Activated CD4-positive, alpha-beta T cell treated with anti-CD3 and anti-CD28 coated beads for 1 hour (primary cell): Measurements from ENCODE around the gene CXCR5.

Experiments
- DNase-seq: peaks from one replicate; pipeline ENCODE4 v3.0.0-alpha.2; 2020

Gene CXCR5

DNA sequence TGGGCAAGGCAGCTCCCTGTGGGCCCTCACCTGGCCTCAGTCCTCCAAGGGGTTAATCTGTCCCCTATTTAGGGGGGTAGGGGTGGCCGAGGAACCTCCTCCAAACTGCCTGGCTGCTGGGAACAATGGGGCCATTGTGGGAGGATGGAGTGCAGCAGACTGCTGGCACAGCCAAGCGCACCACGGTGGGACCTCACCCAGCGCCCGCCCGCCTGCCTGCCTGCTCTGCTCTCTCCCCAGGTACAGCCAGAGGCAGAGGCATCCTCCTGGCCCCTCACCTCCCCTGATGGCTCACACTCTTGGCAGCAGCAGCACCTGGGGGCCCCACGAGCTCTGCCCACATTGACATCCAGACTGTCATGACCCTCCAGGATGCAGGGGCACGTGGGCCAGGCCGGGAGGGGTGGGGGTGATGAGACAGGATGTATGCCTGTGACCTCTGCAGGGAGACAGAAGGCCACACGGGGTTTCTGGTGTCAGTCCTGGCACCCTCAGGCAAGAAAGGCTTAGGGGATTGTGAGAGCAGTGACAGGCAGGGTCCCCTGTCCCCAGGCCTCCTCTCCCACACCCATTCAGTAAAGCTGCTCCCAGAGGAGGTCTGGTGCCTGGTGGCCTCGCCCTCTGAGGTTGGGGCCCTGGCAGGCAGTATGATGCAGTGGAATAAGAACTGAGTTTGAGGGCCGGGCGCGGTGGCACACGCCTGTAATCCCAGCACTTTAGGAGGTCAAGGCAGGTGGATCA is 30.7 kb downstream of the CXCR5 start:
- DNase-seq: no peak

DNA sequence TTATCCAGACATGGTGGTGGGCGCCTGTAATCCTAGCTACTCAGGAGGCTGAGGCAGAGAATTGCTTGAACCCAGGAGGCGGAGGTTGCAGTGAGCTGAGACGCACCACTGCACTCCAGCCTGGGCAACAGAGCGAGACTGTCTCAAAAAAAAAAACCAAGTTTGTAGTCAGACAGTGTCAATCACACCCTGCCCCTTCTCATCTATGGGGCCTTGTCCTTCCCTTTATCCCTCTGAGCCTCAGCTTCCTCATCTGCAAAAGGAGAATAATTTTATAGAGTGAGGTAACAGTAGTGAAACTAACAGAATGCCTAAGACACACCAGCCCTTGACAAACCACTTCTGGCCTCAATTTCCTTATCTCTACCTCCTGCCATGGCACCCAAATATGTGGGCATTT is 31.3 kb downstream of the CXCR5 start:
- no peak for DNase-seq

DNA sequence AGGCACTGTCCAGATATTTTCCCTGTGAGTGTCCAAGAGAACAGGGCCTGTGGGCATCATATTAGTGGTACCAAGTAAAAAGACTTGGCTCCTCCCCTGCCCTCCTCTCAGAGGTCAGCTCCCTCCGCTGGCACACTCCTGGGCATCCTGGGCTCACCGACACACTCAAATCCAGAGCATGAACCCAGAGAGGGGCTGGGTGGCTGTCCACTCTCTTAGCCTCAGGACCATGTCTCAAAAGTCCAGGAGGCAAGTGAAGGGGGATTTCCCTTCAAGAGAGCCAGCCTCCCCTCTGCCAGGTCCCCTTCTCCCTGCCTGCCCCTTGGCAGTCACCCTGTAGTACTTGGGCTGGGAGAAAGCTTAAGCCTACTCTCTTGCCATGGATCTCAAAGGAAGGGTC is 31.7 kb downstream of the CXCR5 start:
- no peak for DNase-seq

DNA sequence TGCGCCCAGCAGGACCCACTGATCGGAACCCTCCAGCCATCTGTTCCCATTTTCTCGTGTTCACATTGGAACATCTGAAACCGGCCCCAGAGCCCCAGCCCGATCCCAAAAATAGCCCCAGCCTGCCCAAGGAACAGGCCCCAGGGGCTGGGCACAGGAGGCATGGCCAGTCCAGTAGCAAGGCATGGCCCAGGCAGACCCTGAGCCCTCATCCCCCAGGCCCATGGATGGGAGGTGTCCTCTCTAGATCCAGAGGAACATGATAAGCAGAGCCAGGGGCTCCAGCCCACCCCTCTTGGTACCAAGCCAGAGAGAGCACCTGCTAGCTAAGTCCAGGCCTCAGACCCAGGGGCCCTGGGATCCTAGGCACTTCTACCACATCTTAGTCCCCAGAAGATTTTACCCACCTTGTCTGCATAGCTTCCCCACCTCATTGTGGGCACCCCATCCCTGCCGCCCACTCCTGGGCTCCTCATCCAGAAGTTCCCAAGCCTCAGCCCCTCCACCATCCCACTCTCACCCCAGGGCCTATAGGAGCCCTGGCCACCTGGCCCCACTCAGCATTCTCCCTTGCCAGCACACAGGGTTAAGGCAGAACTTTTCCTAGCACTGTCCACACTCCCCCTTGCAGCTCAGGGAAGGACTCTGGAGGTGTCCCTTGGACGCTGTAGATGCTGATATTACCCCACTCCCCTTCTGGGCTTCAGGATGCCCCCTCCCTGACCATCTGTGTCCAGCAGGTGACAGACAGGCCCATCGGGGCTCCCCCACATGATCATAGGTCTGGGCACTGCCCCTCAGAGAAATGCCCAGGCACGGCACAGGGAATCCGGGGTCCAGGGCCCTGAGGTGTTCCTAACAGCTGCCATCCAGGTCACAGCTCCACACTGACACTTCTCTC is 32.5 kb downstream of the CXCR5 start:
- no peak for DNase-seq

DNA sequence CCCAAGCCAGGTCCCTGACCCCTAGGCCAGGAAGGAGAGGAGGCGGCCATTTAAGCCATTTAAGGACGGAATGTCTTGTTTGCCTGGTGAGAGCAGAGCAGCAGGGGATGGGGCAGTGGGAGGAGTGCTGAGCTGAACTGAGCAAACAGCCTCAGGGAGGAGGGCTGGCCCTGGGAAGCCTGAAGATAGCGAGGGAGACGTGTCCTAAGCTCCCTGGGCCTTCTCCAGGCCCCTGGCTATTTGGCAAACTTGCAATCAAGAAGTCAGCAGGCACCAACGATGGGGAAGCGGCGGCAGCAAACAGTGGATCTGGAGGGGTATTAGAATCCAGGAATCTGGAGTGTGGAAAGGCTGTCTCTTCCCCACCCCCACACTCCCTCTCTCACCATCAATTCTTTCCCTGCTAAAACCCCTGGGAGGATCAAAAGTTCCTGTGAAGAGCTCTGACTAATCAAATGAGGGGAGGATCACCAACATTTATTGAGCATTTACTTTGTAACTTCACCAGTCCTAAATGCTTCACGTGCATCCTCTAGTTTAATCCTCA is 33.2 kb downstream of the CXCR5 start:
- no peak for DNase-seq

DNA sequence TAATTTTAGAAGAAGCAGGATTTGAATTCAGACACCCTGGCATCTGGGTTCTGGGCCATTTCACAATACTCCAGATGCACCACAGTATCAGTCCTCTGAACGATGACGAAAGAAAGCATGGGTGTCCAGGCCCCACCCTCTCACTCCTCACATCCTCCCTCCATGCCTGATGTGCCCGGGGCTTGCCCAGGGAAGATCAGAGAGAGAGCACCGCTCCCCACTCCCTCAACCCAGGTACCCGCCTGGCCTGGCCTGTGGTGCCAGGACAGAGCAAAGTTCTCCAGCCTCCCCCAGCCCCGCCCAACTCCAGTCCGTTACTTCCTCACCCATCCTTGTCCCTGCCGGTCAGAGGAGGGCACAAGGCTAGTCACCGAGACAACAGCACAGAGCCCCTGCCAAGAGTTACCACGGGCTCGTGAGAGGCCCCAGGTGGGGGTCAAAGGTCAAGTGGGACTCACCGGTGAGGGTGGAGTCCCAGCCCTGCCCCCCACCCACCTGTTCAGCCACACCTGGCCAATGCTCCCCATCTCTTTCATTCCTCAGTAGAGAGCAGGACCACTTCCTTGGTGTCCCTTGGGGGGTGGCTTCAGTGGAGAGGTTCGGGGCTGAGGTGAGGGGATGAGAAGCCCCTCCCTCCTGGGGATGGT is 33.9 kb downstream of the CXCR5 start:
- no peak for DNase-seq

DNA sequence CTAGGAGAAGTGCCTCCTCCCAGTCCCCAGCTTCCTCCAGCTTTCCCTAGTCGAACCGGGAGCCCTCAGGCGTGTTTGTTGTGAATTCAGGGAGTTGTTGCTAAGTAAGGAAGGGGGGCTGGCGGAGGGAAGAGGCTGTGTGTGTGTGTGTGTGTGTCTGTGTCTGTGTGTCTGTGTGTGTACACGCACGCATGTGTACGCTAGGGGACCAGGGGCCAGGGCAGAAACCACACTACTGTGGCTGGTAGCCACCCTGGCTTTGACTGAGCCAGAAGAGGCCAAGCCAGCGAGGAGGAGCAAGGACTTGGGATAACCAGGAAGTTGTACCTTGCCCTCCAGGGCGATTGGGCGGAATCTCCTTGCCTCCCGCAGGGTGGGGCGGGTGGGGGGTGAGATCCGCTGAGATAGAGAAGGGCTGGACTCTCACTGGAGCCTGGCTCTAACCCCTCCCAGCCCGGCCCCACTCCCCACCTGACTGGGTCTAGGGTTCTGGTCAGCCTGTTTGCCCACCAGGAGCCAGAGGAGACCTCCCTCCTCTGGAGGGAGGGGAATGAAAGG is 34.5 kb downstream of the CXCR5 start:
- no peak for DNase-seq

DNA sequence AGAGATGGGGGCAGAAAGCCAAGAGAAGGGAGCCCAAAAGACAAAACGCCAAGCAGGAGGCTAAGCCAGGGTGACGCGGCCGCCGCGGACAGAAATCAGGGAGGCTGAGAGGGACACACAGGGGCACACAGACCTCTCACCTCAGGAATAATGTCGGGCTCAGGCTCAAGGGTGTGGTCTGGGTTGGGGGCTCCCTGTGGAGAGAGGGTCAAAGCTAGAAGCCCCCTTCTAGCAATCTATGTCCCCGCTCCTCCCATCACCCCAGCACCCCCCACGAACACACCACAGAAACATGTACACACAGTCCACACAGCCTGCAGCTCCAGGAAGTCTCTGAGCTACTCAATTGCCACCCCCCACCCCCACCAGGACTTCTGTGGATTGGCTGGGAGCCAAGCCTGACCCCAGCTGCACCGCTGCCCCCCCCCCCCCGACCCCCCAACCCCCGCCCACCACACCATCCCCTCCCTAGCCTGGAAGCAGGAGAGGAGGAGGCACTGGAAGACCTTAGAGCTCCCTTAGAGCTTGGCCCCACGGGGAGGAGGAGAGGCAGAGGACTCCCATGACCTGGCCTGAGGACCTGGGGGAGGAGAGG is 35.1 kb downstream of the CXCR5 start:
- DNase-seq: no peak

DNA sequence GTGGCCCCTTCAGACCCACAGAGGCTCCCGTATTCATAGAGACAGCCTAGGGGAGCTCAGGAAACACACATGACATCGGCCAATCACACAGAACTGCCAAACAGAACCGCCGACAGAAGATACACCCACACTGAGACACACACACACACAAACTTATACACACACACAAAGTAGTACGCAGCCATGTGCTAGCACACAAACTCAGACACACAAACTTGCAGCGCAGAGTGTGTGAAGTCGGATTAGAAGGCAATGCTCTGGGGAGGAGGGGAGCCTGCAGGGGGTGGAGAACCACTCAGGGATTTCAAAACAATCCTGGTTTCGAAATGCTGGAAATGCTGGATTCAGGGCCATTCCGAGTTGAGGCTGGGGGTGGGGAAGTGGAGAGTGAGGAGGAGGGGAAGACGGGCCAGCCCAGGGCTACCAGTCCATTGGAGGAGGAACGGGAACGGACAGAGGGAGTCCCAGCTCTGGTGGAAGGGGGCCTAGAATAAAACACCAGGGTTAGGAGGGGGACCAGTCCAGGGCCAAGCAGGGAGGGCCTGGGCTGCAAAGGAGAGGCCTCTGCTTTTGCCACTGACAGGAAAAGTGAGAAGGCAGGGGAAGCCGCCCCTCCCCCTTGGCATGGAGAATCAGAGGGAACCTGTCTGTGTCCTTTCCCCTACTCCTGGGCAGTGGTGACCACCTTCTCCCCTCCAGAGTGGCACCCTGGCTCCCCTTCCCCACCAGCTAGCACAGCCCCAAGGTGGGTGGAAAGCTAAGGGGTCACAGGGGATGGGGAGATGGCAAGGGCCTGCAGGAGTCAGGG is 37.6 kb downstream of the CXCR5 start:
- no peak for DNase-seq

DNA sequence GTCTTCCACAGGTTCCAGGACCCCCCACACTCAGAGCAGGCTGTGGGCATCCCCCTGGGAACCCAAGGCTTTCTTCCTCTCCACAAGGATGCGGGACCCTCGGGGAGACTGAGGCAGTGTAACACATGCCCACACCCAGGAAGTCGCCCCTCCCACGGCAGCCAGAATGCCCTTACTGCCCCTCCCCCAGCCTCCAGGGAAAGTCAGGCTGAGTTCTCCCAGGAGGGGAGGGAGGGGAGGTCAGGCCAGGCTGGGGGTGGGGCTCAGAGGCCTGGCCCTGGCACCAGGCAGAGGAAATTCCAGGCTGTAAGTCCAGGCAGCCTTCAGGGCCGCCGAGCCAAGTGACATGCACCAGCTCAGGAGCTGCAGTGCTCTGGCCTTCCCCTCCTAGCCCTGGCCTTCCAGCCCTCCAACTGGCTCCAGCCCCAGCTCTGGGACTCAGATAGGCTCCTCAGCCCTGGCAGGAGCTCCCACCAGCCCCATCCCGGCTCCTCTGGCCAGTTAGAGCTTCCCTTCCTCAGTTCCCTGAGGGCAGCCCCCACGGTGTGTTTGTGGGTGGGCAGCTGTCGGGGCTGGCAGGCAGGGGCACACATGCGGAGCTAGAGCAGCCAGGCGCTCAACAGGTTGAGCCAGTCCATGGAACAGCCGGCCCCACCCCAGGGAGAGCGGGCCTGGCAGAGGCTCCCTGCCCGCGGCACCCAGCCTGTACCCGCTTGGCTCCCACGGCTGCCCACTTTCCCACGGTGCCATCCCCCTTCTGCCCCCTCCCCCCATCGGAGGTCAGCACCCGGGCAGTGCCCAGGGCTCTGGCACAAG is 38.4 kb downstream of the CXCR5 start:
- no peak for DNase-seq

DNA sequence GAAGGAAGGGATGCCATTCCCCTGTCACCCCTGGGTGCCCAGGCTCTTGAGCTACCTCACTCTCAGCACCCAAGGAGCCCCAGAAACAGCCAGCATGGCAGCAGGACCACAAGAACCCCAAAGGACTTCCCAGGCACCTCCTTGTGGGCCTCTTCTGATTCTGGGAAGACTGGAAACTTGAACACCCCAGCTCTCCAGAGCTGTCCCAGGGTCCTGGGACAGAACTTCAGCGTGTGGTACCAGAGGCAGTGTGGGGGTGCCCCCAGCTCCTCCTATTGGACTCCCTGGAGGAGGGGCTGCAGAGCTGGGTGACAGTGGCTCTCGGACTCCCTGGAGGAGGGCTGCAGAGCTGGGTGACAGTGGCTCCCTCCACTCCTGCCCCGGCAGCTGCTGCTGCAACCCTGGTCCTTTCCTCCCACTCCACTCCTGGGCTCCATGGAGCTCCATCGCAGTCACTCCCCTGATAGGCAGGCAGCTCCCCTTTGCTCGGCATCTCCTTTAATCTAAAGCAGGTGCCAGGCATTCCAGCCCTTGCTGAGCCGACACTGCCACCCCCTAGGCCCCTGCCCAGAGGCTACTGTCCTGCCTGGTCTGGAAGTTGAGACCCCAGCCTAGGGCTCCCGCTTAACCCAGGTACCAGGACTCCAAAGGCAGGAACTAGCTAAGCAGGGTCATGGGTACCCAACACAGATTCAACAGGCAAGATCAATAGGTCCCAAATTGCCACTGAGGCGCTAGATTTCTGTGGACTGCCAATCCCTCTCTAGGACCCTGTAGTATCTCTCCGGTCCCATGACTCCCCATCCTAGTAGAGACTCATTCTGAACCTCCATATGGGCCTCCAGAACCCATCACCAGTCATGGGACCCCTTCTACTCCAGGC is 39.3 kb downstream of the CXCR5 start:
- DNase-seq: no peak

DNA sequence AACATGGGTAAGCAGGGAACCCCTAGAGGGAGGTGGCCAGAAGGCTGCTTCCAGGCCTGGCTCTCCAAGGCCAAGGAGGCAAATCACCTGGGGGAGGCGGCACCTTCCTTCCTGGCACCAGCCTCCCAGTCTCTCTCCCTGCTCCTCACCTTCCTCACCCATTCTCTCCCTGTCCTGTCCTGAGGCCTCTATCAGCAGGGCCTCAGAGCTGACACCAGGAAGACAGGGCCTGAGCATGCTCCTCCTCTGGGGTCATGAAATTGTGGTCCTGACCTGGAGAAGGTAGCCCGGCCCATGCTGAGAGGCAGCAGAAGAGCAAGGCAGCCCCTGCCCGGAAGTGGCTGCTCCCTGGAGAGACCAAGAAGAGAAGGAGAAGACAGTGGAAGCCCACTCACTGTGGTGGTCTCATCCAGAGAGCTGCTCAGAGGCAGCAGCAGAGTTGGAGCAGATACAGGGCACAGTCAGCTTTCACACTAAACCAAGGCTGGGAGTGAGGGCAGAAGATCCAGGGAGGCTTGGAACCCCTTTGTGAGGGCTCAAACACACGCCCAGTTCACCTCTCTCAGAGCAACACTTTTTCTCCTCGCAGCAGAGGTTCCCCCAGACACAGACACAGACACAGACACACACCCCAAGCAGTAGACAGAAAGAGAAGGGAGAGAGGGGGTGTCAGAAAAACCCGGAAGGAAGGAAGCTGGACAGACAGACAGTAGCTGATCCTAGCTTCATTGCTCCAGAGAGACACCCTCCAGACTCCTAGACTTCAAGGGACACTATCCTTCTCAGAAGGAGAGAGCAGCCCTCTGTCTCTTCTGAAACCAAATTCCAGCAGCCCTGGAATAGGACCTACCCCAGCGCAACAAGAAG is 40.3 kb downstream of the CXCR5 start:
- DNase-seq: no peak

DNA sequence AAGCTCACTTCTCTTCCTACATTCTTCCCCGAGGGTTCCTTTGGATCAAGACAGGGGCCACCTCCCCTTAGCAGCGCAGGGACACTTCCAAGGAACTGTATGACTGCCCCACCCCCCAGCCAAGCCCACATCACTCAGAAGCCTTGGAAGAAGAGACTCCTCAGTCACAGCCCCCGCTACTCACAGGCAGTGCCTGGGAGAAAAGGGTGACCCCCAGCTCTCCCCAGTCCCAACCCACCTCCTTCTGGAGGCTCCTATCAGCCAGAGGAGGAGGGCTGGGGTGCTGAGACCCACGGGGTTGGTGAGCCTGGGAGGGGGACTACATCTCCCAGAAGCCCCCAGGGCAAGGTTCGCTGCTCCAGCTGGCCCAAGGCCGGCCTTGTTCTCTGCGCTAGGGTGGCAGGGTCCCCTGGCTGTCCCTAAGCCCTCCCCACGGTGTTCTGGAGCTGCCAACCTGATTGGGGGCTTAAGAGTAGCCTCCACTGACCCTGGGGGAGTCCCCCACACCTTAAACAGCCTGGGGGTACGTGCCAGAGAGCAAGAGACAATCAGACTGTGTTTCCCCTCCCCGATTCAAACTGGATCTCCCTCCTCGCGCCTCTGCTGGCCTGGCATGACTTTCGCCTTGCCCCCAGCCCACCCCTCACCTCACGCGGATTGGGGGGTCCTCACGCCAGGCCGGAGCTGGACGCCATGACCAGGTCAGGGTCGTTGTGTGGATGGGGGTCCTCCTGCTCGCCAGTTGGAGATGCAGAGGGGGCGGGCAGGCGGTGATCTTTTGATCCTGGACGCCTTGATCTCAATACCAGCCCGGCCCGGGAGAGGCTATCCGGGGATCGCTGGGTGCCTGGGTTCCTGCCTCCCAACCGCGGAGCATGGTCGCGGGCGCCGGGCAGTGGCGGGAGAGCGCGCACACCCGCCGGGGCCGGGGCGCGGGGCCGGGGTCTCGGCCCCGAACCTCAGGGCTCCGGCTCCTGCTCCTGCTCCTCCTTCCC is 41.2 kb downstream of the CXCR5 start:
- no peak for DNase-seq

DNA sequence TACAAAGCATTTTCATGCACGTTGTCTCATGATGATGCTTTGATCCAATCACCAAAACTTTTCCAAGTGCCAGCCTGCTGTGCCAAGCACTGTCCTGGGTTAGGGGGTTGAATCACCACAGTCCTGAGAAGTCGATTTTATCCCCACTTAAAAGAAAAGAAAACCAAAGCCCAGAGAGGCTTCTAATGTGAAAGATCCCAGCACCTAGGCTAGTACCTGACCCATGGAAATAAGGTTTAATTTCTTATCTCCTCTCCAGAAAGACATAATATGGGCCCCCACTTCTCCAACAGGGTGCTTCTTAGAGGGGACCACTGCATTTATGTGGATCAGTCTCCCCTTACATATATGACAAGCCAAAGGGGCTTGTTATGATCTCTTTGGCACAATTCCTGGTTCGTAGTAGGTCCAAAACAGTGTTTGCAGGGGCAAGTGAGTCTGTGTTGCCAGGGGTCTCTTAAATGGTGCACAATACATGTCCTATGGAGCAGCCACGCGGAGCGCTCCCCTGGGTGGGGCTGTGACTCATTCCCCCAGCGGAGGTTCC is 43.9 kb downstream of the CXCR5 start:
- DNase-seq: peak; percentile 27

DNA sequence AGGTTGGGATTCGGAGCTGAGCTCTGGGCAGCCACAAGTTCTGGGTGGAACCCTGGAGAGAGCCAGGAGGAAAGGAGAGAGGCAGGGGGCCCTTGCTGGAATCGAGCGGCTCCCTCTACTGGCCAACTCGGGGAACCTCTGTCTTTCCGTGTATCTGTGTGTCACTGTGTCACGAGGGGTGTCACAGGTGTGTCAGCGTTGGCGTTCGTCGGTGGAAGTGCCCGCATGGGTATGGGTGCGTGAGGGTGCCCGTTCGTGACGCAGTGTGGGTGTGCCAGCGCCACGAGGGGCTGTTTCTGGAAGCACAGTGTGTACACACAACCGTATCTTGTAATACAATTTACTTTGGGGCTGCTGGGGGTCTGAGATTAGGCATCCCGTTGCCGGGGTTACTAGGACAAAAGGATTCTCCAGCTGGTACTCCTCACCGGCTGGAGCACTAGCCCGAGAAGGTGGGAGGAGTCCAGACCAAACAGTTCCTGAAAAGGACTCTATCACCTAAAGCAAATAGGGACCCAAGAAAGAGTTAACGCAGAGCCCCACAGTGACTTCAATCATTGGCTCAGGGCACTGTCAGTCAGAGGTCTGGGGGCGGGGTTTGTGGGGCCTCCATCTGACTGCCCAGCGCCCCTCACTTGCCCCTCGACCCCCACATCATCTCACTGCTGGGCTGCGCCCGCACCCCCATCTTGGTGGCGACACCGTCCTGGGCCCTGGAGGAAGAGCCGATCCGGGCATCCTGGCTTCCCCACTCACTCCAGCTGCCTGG is 44.6 kb downstream of the CXCR5 start:
- DNase-seq: peak; percentile 89

DNA sequence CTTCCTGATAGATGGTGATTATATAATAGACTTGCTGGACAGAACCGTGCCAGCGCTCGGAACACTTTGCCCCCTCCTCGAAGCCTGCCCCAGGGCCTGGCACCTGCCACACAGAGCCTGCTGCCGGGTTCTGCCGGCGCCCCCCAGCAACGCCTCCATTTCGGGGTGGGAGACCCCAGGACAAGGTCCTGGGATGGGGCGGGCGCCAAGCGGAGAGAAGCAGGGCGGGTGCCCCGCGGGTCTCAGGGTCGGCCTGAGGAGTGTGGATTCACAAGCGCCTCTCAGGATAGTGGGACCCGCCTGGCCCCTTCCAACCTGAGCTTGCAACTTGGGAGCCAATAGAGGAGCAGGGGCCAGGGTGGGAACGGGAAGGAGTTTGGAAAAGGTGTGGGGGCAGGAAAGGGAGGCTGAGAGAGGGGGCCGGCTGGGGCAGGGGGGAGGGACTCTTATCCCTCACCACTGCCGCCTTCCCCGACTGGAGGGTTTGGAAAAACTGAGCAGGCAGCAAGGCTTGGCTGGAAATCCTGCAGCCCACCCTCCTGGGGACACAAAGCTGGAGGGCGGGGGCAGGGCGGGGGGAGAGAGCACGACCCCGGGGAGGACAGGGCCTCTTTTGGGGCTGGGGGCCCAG is 45.3 kb downstream of the CXCR5 start:
- no peak for DNase-seq
